H9 (cell line): ENCODE data around the gene MKRN2. TPM values are rescaled to one million over a fixed set of nuclear protein-coding genes. Genes with fewer than 3 reads are reported as not detected.

ENCODE experiments used
- DNase-seq: peaks from one replicate; pipeline ENCODE4 v3.0.0-alpha.2; 2017
- H2AFZ ChIP-seq: one replicate; pipeline ENCODE4 v1.6.1; 2013; ENCODE audit warnings: mild to moderate bottlenecking, low read length, control low read depth, moderate library complexity
- H2AK5ac ChIP-seq: 2 replicates; pipeline ENCODE4 v1.6.1; 2013; ENCODE audit warnings: low read length, control low read depth, mixed read lengths; ENCODE audit not compliant: insufficient read length
- H2BK120ac ChIP-seq: one replicate; pipeline ENCODE4 v1.6.1; 2013; ENCODE audit warnings: low read depth, mild to moderate bottlenecking, low read length, control low read depth, inconsistent platforms; ENCODE audit not compliant: poor library complexity, severe bottlenecking
- H2BK12ac ChIP-seq: 2 replicates; pipeline ENCODE4 v1.6.1; 2013; ENCODE audit warnings: low read length, control low read depth, mixed read lengths, low read depth; ENCODE audit not compliant: insufficient read length
- H2BK15ac ChIP-seq: 2 replicates; pipeline ENCODE4 v1.6.1; 2013; ENCODE audit warnings: low read depth, low read length, control low read depth
- H2BK20ac ChIP-seq: one replicate; pipeline ENCODE4 v1.6.1; 2013; ENCODE audit warnings: low read depth, mild to moderate bottlenecking, low read length, control low read depth, inconsistent platforms; ENCODE audit not compliant: poor library complexity, severe bottlenecking
- H2BK5ac ChIP-seq: 2 replicates; pipeline ENCODE4 v1.6.1; 2013; ENCODE audit warnings: low read length, control low read depth, mixed read lengths; ENCODE audit not compliant: insufficient read length
- H3K14ac ChIP-seq: 2 replicates; pipeline ENCODE4 v1.6.1; 2013; ENCODE audit warnings: low read length, control low read depth; ENCODE audit not compliant: insufficient read depth
- H3K18ac ChIP-seq: 2 replicates; pipeline ENCODE4 v1.6.1; 2013; ENCODE audit warnings: low read depth, mild to moderate bottlenecking, mixed read lengths, low read length, control low read depth; ENCODE audit not compliant: insufficient read length
- H3K23ac ChIP-seq: 2 replicates; pipeline ENCODE4 v1.6.1; 2013; ENCODE audit warnings: low read length, control low read depth, mixed read lengths, low read depth; ENCODE audit not compliant: insufficient read length
- H3K23me2 ChIP-seq: 2 replicates; pipeline ENCODE4 v1.6.1; 2013; ENCODE audit warnings: low read depth, mild to moderate bottlenecking, mixed read lengths, low read length, control low read depth; ENCODE audit not compliant: insufficient read length, poor library complexity, severe bottlenecking
- H3K27ac ChIP-seq: 2 replicates; pipeline ENCODE4 v1.5.1; 2013; ENCODE audit warnings: low read length, control low read depth, mixed read lengths, low read depth; ENCODE audit not compliant: insufficient read length
- H3K27me3 ChIP-seq: 2 replicates; pipeline ENCODE4 v1.6.1; 2013; ENCODE audit warnings: low read length, control low read depth, inconsistent platforms; ENCODE audit not compliant: insufficient read depth
- H3K4ac ChIP-seq: 2 replicates; pipeline ENCODE4 v1.6.1; 2013; ENCODE audit warnings: low read depth, mild to moderate bottlenecking, control low read depth, inconsistent platforms, low read length, moderate library complexity
- H3K4me1 ChIP-seq: 2 replicates; pipeline ENCODE4 v1.6.1; 2013; ENCODE audit warnings: low read length, control low read depth, inconsistent platforms; ENCODE audit not compliant: insufficient read depth
- H3K4me2 ChIP-seq: 2 replicates; pipeline ENCODE4 v1.6.1; 2013; ENCODE audit warnings: low read length, control low read depth, mixed read lengths; ENCODE audit not compliant: insufficient read length, insufficient read depth
- H3K56ac ChIP-seq: 2 replicates; pipeline ENCODE4 v1.6.1; 2013; ENCODE audit warnings: low read depth, mild to moderate bottlenecking, mixed read lengths, low read length, control low read depth; ENCODE audit not compliant: insufficient read length
- H3K79me1 ChIP-seq: 2 replicates; pipeline ENCODE4 v1.6.1; 2013; ENCODE audit warnings: low read depth, mild to moderate bottlenecking, moderate library complexity, low read length, control low read depth, inconsistent platforms; ENCODE audit not compliant: insufficient read depth, poor library complexity, severe bottlenecking
- H3K79me2 ChIP-seq: 2 replicates; pipeline ENCODE4 v1.6.1; 2013; ENCODE audit warnings: low read length, control low read depth, inconsistent platforms; ENCODE audit not compliant: insufficient read depth
- H3K9ac ChIP-seq: 2 replicates; pipeline ENCODE4 v1.6.1; 2013; ENCODE audit warnings: low read length, control low read depth, mixed read lengths; ENCODE audit not compliant: insufficient read length; ENCODE audit errors: extremely low read depth
- H3K9me3 ChIP-seq: one replicate; pipeline ENCODE4 v1.6.1; 2013; ENCODE audit warnings: low read depth, low read length, inconsistent platforms; ENCODE audit not compliant: control insufficient read depth
- H3T11ph ChIP-seq: one replicate; pipeline ENCODE4 v1.6.1; 2013; ENCODE audit warnings: mild to moderate bottlenecking, low read length, control low read depth, inconsistent platforms
- H4K20me1 ChIP-seq: one replicate; pipeline ENCODE4 v1.6.1; 2013; ENCODE audit not compliant: control insufficient read depth, insufficient read length, insufficient read depth
- H4K5ac ChIP-seq: 2 replicates; pipeline ENCODE4 v1.6.1; 2013; ENCODE audit warnings: low read depth, mild to moderate bottlenecking, mixed read lengths, low read length, control low read depth; ENCODE audit not compliant: insufficient read length
- H4K8ac ChIP-seq: replicated peaks from 2 replicates; pipeline ENCODE4 v1.6.1; 2013; ENCODE audit warnings: low read length, control low read depth, mixed read lengths, low read depth; ENCODE audit not compliant: insufficient read length
- H4K91ac ChIP-seq: 2 replicates; pipeline ENCODE4 v1.6.1; 2013; ENCODE audit warnings: low read depth, mild to moderate bottlenecking, moderate library complexity, mixed read lengths, low read length, control low read depth; ENCODE audit not compliant: insufficient read length
- H3K27ac Mint-ChIP-seq, 3 experiments: 2 replicates in 2 of 3; 3 replicates in 1 of 3; pipeline ENCODE4 v1.8.0; 2020 to 2021; ENCODE audit warnings: mixed read lengths in 3 of 3, mild to moderate bottlenecking in 1 of 3, moderate library complexity in 1 of 3
- H3K27me3 Mint-ChIP-seq: 2 replicates; pipeline ENCODE4 v1.8.0; 2021; ENCODE audit warnings: low read depth, mild to moderate bottlenecking, moderate library complexity, mixed read lengths
- H3K36me3 Mint-ChIP-seq, 3 experiments: 2 replicates in 2 of 3; 3 replicates in 1 of 3; pipeline ENCODE4 v1.8.0; 2020 to 2021; ENCODE audit warnings: low read depth in 3 of 3, mixed read lengths in 3 of 3; ENCODE audit not compliant: insufficient read depth in 1 of 3
- H3K4me1 Mint-ChIP-seq, 2 experiments: 2 replicates each; pipeline ENCODE4 v1.8.0; 2020; ENCODE audit warnings: mixed read lengths in 2 of 2
- H3K4me3 Mint-ChIP-seq, 2 experiments: 2 replicates in 1 of 2; 3 replicates in 1 of 2; pipeline ENCODE4 v1.8.0; 2020 to 2021; ENCODE audit warnings: mild to moderate bottlenecking in 2 of 2, mixed read lengths in 2 of 2, moderate library complexity in 1 of 2
- H3K9me3 Mint-ChIP-seq, 2 experiments: 2 replicates in 1 of 2; 3 replicates in 1 of 2; pipeline ENCODE4 v1.8.0; 2020; ENCODE audit warnings: mild to moderate bottlenecking in 2 of 2, mixed read lengths in 2 of 2, moderate library complexity in 1 of 2
- WGBS: extraction: QIAGEN DNeasy Blood & Tissue Kit; methylation state at CpG from one replicate; pipeline ENCODE4 v1.1.7; 2013; ENCODE audit warnings: missing lambda C conversion rate, low lambda C conversion rate, mixed read lengths; ENCODE audit not compliant: insufficient read length; ENCODE audit errors: extremely low coverage; 5-methylcytosine and 5-hydroxymethylcytosine counted together
- total RNA-seq: library from RNA; stranded (reverse); gene quantifications from 2 replicates; pipeline ENCODE4 v1.2.1, GENCODE V29; 2021
- TF ChIP-seq, protein P1 (sequence below): fragments of 200-600 bp; sonication (generic); conservative IDR thresholded peaks from 3 replicates; pipeline ENCODE4 v1.8.0; 2021; ENCODE audit warnings: antibody characterized with exemption, mild to moderate bottlenecking

Gene MKRN2
- total RNA-seq, 1 experiment from 2014 or later, result 18.1 TPM

DNA sequence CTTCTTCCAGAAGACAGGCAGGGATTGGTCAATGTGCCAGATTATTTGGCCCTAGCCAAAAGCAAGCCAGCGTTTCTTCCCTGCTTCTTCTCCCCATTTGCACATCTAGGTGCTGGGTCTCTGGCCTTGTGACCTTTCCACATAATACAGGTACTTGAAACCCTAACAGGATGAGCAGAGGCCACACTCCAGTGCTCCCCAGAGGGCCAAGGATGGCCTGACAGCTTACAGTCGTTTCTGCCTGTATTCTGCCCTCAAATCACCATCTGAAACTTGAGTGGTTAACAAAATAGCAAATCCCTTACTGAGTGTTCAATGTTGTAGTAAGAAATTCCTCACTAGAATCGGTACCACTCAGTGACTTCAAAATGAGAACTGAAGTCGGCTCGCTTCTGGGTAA is 29.1 kb downstream of the MKRN2 start:
- H2BK20ac ChIP-seq, result no peak overlapping the region
- Mint-ChIP-seq H3K27ac (peak overlapping the region in 2 of 3 experiments; percentile 11 to 50; a peak in 1 of 7 replicates), H3K9me3 (no peaks in the 10 kb centered on the region), H3K36me3 (peaks cover 32 to 78% (median 67%) of the 10 kb centered on the region in 3 experiments), H3K4me1 (peaks cover 0 to 4% of the 10 kb centered on the region in 2 experiments; a peak in 1 of 4 replicates), H3K27me3 (no peaks in the 10 kb centered on the region), H3K4me3 (no peak overlapping the region)
- H3K4me2 ChIP-seq, result no peak overlapping the region
- no peak overlapping the region; the same call in 1 of the 2 replicates for H3K14ac ChIP-seq
- TF ChIP-seq, protein P1, sequence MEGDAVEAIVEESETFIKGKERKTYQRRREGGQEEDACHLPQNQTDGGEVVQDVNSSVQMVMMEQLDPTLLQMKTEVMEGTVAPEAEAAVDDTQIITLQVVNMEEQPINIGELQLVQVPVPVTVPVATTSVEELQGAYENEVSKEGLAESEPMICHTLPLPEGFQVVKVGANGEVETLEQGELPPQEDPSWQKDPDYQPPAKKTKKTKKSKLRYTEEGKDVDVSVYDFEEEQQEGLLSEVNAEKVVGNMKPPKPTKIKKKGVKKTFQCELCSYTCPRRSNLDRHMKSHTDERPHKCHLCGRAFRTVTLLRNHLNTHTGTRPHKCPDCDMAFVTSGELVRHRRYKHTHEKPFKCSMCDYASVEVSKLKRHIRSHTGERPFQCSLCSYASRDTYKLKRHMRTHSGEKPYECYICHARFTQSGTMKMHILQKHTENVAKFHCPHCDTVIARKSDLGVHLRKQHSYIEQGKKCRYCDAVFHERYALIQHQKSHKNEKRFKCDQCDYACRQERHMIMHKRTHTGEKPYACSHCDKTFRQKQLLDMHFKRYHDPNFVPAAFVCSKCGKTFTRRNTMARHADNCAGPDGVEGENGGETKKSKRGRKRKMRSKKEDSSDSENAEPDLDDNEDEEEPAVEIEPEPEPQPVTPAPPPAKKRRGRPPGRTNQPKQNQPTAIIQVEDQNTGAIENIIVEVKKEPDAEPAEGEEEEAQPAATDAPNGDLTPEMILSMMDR, result no peak
- no peak overlapping the region for H3K27ac ChIP-seq
- no peak for DNase-seq
- no peak overlapping the region for H3K18ac ChIP-seq
- H3K23me2 ChIP-seq, result no peaks in the 10 kb centered on the region
- H4K20me1 ChIP-seq, result no peaks in the 10 kb centered on the region
- H4K5ac ChIP-seq, result no peak overlapping the region
- no peak overlapping the region for H2AFZ ChIP-seq
- WGBS, result no CpG with 5 or more reads among the region's 5 CpGs
- H2BK12ac ChIP-seq, result no peak overlapping the region
- H2BK15ac ChIP-seq, result no peak overlapping the region
- no peaks in the 10 kb centered on the region for H3K79me2 ChIP-seq
- no peak overlapping the region for H3K9ac ChIP-seq
- no peak overlapping the region for H3T11ph ChIP-seq
- no peak overlapping the region for H4K91ac ChIP-seq
- H3K56ac ChIP-seq, result no peak overlapping the region
- H3K4ac ChIP-seq, result no peak overlapping the region
- H3K79me1 ChIP-seq, result no peaks in the 10 kb centered on the region
- H2BK5ac ChIP-seq, result no peak overlapping the region
- H3K27me3 ChIP-seq, result no peaks in the 10 kb centered on the region
- H3K4me1 ChIP-seq, result no peaks in the 10 kb centered on the region
- H4K8ac ChIP-seq, result no peak overlapping the region
- no peaks in the 10 kb centered on the region for H3K9me3 ChIP-seq
- H3K23ac ChIP-seq, result no peak overlapping the region
- no peak overlapping the region for H2BK120ac ChIP-seq
- no peak overlapping the region for H2AK5ac ChIP-seq
